Stimulated activated CD4-positive, alpha-beta T cell treated with anti-CD3 and anti-CD28 coated beads, Interleukin-2, amount 100 ng/mL, for 4 hours (primary cell): ENCODE data around the gene STIP1.
"Not testable (repeated sequence)": the region's sequence is repeated elsewhere in the genome, so short reads cannot be mapped to it uniquely, and the experiment has no call there.

Experiments
- DNase-seq: peaks from one replicate; pipeline ENCODE4 v3.0.0-alpha.2; 2020; ENCODE audit warnings: low read depth

Gene STIP1

DNA sequence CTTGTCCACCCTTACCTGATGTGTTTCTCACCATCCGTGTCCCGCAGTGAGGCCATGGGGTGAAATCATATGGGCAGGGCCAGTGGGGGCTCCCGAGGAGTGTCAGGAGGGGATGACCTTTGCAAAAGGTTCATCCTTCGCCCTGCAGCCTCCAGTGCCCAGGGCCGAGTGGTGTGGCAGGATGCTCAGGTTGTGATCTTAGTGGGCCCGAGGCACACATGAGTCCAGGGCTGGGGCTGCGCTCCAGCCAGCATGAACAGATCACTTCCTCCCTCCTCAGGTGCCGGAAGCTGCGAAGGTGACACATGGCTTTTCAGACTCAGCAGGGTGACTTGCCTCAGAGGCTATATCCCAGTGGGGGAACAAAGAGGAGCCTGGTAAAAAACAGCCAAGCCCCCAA, 52.1 kb downstream of the STIP1 start:
- no peak for DNase-seq

DNA sequence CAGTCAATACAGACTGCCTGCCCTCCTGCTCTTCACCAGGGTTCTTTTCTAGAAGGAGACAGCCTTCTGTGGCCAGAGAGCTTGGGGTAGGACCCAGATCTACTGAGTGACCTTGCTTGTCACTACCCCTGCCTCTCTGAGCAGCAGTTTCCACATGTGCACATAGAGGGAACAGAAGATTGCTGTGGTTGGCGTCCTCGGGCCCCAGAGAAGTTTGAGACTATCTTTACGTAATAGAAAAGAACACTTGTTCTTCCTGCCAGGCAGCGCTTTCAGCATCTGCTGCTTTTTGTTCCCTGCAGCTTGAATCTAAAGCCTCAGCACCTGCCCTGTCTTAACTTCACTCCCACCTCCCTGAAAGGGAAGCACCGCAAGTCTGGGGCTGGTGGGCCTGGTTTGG, 53.0 kb downstream of the STIP1 start:
- no peak for DNase-seq

DNA sequence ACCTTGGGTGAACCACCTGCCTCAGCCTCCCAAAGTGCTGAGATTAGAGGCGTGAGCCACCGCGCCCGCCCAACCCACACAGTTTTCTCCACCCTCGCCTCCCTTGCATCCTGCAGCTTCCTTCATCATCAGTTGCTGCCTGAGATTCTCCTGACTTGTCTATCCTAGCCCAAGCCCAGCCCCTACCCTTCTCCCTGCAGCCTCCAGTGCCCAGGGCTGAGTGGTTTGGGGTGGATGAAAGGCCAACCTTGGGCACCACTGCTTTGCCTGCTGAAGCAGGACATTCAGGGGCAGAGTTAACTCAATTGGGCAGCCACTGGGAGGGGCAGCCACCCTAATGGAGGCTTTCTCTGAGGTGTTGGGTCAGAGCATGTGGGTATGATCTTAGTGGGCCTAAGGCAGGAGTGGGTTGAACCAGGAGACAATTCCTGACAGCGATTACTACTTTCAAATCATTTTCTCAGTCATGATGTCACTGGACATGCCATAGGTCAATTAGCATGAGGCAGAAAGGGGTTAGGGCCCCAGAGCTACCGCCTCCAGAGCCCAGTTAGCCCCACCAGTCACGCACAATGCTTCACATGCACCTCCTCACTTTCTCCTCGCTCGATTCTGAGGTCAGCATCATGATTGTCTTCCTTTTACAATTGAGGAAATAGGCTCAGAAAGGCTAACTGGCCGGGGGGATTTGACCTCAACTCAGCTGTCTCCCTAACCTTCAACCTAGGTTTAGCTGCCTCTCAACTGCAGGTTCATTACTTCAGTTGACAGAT, 53.9 kb downstream of the STIP1 start:
- no peak for DNase-seq

GRCh38 chr11:64240435-64241240, 54.7 kb downstream of the STIP1 start, which contains the start of gene FKBP2:
Gene FKBP2, plus strand, starts transcription at chr11:64241095. Its CDS starts 1,293 bp downstream, at chr11:64242388.
- peak; percentile 98 for DNase-seq

DNA sequence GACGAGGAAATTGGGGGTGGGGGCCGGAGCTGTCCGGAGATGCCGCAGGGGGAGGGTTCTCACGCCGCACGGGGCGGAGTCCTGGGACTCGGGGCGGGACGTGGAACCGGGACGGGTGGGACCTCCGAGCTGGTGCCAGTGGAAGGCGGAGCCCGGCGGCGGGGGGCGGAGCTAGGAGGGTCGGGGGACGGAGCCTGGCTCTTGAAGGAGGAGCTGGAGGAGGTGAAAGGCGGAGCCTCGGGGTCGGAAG, 55.2 kb downstream of the STIP1 start:
- DNase-seq = peak; percentile 100

DNA sequence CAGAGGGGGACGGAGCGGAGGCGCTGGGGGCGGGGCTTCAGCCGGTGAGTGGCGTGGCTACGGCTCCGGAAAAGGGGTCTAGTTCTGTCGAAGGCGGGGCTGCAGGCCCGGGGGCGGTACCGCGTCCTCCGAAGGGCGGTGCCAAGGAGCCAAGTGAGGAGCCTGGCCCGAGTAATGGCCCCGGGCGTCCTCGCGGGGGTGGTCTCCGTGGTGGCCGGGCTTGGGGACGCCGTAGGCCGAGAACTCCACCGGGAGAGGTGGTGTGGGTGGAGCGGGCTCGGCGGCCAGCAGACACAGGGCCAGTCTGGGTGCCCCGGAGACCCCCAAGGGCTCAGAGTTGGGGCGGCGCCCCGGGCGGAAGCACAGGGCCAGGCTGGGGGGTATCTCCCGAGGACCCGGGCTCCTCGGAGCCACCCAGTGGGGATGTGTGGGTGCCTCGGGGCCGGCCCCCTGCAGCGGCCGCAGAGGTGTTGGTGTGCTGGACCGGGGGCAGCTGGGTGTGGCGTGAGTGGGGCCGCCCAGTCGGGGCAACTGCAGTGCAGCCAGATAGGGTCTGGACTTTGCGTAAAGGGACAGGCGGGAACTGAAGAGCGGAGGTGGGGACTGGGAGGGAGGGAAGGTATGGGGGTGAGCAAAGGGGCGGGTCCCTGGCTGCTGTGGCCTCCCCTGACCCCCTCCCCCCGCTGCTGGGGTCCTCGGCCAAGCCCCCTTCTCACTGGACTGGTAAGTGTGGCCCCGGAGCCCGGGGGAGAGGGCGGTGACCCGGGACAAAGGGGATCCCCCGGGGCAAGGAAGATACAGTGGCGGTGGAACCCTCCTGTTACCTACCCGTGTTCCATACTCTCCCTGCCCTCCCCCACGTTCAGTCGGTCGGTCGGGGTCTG, 55.8 kb downstream of the STIP1 start:
- no peak for DNase-seq

DNA sequence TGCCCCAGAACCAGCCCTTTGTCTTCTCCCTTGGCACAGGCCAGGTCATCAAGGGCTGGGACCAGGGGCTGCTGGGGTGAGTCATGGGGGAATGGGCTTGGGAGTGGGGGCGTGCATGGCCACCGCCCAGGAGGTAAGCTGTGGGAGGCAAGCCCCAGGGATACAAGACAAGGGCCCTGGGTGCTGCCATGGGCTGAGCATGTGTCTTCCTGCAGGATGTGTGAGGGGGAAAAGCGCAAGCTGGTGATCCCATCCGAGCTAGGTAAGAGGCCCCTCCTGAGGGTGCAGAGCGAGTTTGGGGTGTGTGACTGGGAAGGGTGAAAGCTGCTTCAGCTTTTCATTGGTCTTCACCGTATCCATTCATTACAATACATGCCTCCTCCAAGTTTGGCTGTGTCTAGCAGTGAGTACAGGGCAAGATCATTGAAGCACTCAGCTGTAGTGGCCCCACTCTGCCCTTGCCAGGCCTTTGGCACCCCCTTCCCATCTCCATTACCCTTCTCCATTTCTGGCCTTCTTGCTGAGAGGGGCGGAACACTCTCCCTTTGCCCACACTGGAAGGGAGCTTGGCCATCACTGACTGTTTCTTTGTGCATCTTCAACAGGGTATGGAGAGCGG, 57.4 kb downstream of the STIP1 start:
- no peak for DNase-seq

DNA sequence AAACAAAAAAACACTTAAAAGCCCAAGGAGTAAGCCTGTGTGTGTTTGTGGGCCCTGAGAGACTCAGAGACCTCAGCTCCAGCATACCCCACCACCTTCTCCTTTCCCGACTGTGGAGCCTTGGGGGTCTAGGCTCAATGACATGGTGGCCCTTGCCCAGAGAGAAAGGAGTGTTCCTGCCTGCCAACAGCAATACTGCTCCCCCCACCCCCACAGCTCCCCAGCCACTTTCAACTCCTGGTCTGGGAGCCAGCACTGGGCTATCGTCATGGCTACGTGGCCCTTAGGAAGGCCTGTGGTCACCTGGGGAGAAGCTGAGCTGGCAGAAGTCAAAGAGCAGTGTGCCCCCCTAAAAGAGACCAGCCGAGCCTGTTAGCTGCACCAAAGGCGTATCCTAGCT, 58.1 kb downstream of the STIP1 start:
- DNase-seq = no peak

DNA sequence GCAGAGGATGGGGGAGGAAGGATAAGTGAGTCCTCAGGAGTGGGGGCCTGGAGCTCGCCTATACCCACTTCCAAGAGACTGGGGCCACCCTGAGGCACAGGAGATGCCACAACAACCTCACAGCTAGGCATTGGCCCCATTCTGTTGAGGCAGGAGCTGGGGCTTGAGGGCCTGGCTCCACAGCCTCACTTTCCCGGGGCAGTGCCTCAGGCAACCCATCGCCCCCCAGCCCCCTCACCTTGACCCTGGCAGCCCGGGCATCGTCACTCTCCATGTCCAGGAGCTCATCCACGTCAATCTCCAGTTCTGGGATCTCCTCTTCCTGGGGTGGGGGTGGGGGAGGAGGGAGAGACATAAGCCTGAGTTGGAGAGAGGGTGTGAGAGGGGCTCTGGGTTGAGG, 59.0 kb downstream of the STIP1 start:
- no peak for DNase-seq

GRCh38 chr11:64245401-64245796, 59.4 kb downstream of the STIP1 start:
- no peak for DNase-seq

DNA sequence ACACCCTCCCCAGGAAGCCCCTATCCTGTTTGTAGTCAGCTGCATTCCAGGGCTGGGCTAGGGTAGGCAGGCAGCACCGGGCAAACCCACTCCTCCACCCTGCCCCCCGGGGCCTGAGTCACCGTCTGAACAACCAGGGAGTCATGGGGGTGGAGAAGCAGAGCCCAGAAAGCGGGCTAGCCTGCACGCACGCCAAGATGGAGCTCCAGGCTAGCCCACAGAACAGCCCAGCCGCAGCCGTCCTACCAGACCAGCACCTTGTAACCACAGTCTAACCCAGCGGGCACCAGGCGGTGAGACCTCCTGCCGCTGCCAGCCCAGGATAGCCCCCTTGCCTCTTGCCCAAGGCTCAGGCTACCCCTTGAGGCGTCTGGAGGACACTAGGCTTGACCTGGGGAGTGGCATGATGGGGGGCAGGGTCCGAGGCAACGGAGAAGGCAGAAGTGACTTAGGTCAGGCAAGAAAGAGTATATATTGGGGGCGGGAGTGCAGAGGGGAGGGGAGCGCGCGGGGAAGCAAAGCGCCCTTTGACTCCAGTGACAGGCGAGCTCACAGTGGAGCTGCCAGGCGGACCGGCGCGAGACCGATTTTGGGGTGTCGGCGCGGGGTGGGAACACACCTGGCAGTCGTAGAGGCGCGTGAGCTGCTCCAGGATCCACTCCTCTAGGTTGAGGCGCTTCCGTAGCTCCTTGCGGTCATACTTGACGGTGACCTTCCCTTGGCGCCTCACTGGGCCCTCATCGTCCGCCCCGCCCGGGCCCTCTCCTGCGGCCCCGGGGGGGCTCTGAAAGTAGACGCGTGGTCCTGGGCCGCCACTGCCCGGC, 60.0 kb downstream of the STIP1 start:
- DNase-seq = peak; percentile 86

DNA sequence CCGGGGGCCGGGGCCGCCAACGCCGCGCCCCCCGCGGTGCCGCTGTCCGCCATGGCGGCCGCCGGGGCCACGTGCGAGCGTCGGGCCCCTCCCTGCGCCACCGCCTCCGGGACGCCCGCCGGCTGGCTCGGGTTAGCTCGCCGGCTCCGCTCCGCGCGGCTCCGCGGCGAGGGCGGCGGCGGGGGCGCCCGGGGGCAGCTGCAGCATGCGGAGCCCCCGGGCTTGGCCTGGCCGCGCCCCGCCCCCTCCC, 60.6 kb downstream of the STIP1 start:
- DNase-seq = not testable (repeated sequence)

- peak; percentile 77 for DNase-seq
These were observed 61.1 kb downstream of the STIP1 start, which contains the start of gene PPP1R14B for GRCh38 chr11:64246871-64247728. Gene PPP1R14B, minus strand, starts transcription at chr11:64246943. Its CDS starts 270 bp downstream, at chr11:64246673.

GRCh38 chr11:64247729-64248531, 62.0 kb downstream of the STIP1 start:
- no peak for DNase-seq

- DNase-seq = no peak
These were observed 62.6 kb downstream of the STIP1 start for GRCh38 chr11:64248578-64248977.

DNA sequence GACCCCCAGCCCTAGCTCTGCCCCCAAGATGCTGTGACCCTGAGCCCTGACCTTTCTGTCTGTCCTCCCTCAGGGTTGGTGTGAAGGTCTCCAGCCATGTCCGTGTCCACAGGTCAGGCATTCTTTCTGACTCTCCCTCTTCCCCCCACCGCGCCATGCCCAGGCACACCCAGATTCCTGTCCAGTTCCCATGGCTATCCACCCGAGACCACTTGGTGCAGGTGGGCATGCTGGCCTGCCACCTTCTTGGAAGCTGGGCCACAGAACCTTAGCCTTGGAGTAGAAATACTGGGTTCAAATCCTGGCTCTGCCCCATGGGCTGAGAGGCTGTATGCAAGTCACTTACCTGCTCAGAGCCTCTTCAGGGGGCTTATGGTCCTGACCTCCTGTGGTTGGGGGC, 63.1 kb downstream of the STIP1 start:
- DNase-seq = no peak

DNA sequence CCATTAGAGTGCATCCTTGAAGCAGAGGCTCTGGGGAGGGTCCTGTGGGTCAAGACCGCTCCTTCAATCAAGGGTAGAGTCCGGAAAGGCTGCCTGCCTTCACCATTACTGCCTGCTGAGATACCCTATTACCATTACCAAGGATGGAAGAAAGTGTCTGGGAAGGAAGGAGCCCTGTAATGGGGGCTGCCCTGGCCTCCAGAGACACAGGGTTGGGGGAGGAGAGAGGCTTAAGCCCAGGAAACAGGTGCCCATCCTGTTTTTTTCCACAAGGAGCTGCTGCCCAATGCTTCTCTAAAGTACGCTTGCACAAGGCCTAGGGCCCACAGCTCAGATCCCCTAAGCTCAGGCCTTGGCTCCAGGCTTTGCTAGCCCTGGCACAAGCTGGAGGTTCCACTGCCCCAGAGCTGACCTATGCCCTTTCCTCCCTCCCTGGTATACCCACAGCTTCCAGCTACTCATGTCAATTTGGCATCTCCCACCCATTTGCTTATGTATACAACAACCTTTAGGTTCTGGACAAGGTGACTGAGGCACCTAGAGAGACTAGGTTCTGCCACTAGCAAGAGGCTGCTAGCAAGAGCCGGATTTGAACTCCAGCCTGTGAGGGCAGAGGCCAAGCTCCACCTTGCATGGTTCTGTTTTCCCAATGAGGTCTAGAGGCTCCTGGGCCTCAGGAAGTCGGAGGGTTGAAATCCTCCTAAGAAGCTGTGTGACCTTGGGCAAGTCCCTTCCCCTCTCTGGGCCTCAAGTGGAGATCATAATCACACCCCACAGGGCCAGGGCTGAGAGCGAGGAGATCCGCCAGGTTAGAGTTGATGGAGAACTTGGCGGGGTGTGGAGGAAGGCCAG, 63.8 kb downstream of the STIP1 start:
- no peak for DNase-seq

- DNase-seq = no peak
These were observed 64.5 kb downstream of the STIP1 start for GRCh38 chr11:64250415-64251015.
